Trophoblast cell (in vitro differentiated cells and primary cell): ENCODE results near the gene CAPRIN2.

ENCODE experiments used
- DNase-seq, 2 donors: peaks; one replicate each; pipeline ENCODE4 v3.0.0-alpha.2; 2016
- H2AFZ ChIP-seq: 2 replicates; pipeline ENCODE4 v1.6.1; 2013; ENCODE audit warnings: low read length, moderate library complexity, mild to moderate bottlenecking; ENCODE audit not compliant: insufficient read depth, poor library complexity
- H2AK5ac ChIP-seq: 2 replicates; pipeline ENCODE4 v1.6.1; 2013; ENCODE audit warnings: mild to moderate bottlenecking, low read length
- H2BK120ac ChIP-seq: 2 replicates; pipeline ENCODE4 v1.6.1; 2013; ENCODE audit warnings: low read length, mild to moderate bottlenecking, moderate library complexity; ENCODE audit not compliant: insufficient read depth, poor library complexity
- H2BK12ac ChIP-seq: 2 replicates; pipeline ENCODE4 v1.6.1; 2013; ENCODE audit warnings: mild to moderate bottlenecking, low read length, moderate library complexity
- H2BK5ac ChIP-seq: 2 replicates; pipeline ENCODE4 v1.6.1; 2013; ENCODE audit warnings: low read length, low read depth, moderate library complexity, mild to moderate bottlenecking; ENCODE audit not compliant: poor library complexity
- H3K14ac ChIP-seq: 2 replicates; pipeline ENCODE4 v1.6.1; 2013; ENCODE audit warnings: mild to moderate bottlenecking, low read length
- H3K18ac ChIP-seq: 2 replicates; pipeline ENCODE4 v1.6.1; 2013; ENCODE audit warnings: mild to moderate bottlenecking, low read length
- H3K23ac ChIP-seq: 2 replicates; pipeline ENCODE4 v1.6.1; 2013; ENCODE audit warnings: low read length
- H3K27ac ChIP-seq: 2 replicates; pipeline ENCODE4 v1.5.1; 2013; ENCODE audit warnings: low read depth, mild to moderate bottlenecking, inconsistent platforms, low read length, moderate library complexity
- H3K27me3 ChIP-seq: 2 replicates; pipeline ENCODE4 v1.6.1; 2013; ENCODE audit warnings: inconsistent platforms, mild to moderate bottlenecking, low read length, moderate library complexity; ENCODE audit not compliant: insufficient read depth
- H3K36me3 ChIP-seq, 2 experiments: 1 replicate in 1 of 2; 2 replicates in 1 of 2; pipeline ENCODE4 v1.6.1; 2013; ENCODE audit warnings: low read length in 2 of 2, mild to moderate bottlenecking in 2 of 2, moderate library complexity in 1 of 2; ENCODE audit not compliant: insufficient read depth in 2 of 2, control insufficient read depth in 1 of 2
- H3K4ac ChIP-seq: 2 replicates; pipeline ENCODE4 v1.6.1; 2013; ENCODE audit warnings: low read depth, mild to moderate bottlenecking, low read length, moderate library complexity
- H3K4me1 ChIP-seq, 2 experiments: 1 replicate in 1 of 2; 2 replicates in 1 of 2; pipeline ENCODE4 v1.6.1; 2013; ENCODE audit warnings: low read length in 2 of 2, mild to moderate bottlenecking in 2 of 2, moderate library complexity in 1 of 2; ENCODE audit not compliant: insufficient read depth in 2 of 2, control insufficient read depth in 1 of 2
- H3K4me2 ChIP-seq: 2 replicates; pipeline ENCODE4 v1.6.1; 2013; ENCODE audit warnings: inconsistent platforms, mild to moderate bottlenecking, low read length, moderate library complexity
- H3K4me3 ChIP-seq: 2 replicates; pipeline ENCODE4 v1.5.1; 2013; ENCODE audit warnings: mild to moderate bottlenecking, low read depth, low read length, inconsistent platforms
- H3K79me1 ChIP-seq: one replicate; pipeline ENCODE4 v1.6.1; 2013; ENCODE audit warnings: low read length
- H3K79me2 ChIP-seq: 2 replicates; pipeline ENCODE4 v1.6.1; 2013; ENCODE audit warnings: low read length, mild to moderate bottlenecking; ENCODE audit not compliant: control insufficient read depth, insufficient read depth, poor library complexity
- H3K9ac ChIP-seq: 2 replicates; pipeline ENCODE4 v1.6.1; 2013; ENCODE audit warnings: mild to moderate bottlenecking, low read length
- H3K9me3 ChIP-seq: 2 replicates; pipeline ENCODE4 v1.6.1; 2013; ENCODE audit warnings: low read depth, mild to moderate bottlenecking, control low read depth, inconsistent platforms, low read length; ENCODE audit not compliant: insufficient read depth
- H4K12ac ChIP-seq: 2 replicates; pipeline ENCODE4 v1.6.1; 2013; ENCODE audit warnings: low read depth, mild to moderate bottlenecking, low read length, moderate library complexity
- H4K8ac ChIP-seq: 2 replicates; pipeline ENCODE4 v1.6.1; 2013; ENCODE audit warnings: low read depth, mild to moderate bottlenecking, low read length, moderate library complexity
- H4K91ac ChIP-seq: one replicate; pipeline ENCODE4 v1.6.1; 2013; ENCODE audit warnings: low read depth, mild to moderate bottlenecking, low read length, moderate library complexity
- WGBS: extraction: QIAGEN DNeasy Blood & Tissue Kit; methylation state at CpG from one replicate; pipeline ENCODE4 v1.1.7; 2013; ENCODE audit warnings: missing lambda C conversion rate; ENCODE audit not compliant: insufficient read length, insufficient coverage; ENCODE audit errors: extremely low coverage; 5-methylcytosine and 5-hydroxymethylcytosine counted together

Gene CAPRIN2

DNA sequence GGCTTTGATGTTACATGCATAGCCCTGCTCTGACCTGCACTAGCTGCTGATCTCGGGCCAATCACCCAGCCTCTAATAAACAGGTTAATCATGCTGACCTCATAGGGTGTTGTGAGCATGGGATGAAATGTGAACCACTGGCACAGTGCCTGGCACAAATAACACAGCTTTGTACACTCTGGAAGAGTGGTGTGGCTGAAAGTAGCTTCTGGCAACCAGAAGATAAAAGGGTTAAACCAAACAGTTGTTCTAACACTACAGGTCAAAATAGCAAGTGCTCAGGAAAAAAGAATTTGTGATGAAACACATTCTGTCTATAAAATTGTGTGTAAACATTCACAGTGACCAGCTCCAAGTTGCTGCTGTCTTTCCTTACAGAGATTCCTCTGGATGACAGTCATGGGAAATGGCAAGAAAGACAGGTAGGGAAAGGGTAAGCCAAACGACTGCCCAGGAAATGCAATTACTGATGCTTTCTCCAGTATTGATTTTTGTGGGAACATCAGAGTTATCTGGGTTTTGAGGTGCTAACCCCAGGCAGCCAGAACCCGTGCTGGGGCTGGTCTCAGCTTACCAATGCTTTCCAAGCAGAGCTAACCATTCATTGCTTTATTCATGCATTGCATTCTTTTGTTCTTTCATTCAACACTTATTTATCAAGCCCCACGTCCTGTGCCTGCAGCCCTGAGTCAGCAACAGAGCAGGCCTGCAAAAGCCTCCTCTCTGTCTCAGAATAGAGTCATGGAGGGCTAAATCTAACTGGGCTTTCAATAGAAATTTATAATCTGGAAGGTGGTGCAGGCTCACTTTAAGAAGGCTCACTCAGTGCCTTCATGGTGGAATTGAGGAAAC is 38.1 kb upstream of the CAPRIN2 start:
- Histone ChIP-seq H3K4me3 (no peak overlapping the region), H2AFZ (no peak overlapping the region), H3K79me2 (no peaks in the 10 kb centered on the region), H2BK12ac (no peak overlapping the region), H2BK5ac (no peak overlapping the region), H3K9me3 (peaks cover 2% of the 10 kb centered on the region), H3K14ac (no peak overlapping the region), H3K23ac (no peak overlapping the region), H3K4me2 (no peak overlapping the region), H3K4ac (no peak overlapping the region), H2AK5ac (no peak overlapping the region), H3K27ac (no peak overlapping the region), H4K91ac (no peak overlapping the region), H3K79me1 (peaks cover 9% of the 10 kb centered on the region), H3K27me3 (no peaks in the 10 kb centered on the region), H3K18ac (no peak overlapping the region), H3K9ac (no peak overlapping the region), H2BK120ac (no peak overlapping the region), H3K36me3 (no peaks in the 10 kb centered on the region), H4K12ac (no peak overlapping the region), H3K4me1 (peaks cover 5 to 22% of the 10 kb centered on the region in 2 experiments), H4K8ac (no peak overlapping the region)
- WGBS = no CpG with 5 or more reads among the region's 4 CpGs
- DNase-seq = no peak

DNA sequence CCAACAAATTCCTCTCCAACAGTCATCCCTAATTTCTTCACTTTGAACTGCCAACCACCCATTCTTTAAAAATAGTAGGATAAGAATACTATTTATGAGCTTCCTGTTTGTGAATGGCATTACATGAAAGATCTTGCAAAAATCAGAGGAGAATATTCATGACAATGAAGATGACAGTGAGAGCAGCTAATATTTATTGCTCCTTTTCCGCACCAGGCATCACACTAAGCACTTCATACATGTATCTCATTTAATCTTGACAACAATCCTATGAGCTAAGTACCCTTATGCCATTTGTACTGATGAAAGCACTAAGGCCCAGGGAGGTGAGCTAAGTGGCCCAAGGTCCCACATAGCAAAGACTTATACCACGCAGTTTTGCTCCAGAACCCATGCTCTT is 37.3 kb upstream of the CAPRIN2 start:
- Histone ChIP-seq H3K36me3 (no peaks in the 10 kb centered on the region), H2BK120ac (no peak overlapping the region), H3K23ac (no peak overlapping the region), H2AFZ (no peak overlapping the region), H2BK12ac (no peak overlapping the region), H3K27ac (no peak overlapping the region), H3K14ac (no peak overlapping the region), H3K4ac (no peak overlapping the region), H3K79me2 (no peaks in the 10 kb centered on the region), H3K27me3 (no peaks in the 10 kb centered on the region), H2AK5ac (no peak overlapping the region), H3K9ac (no peak overlapping the region), H3K4me3 (no peak overlapping the region), H4K8ac (no peak overlapping the region), H3K4me1 (peaks cover 5 to 21% of the 10 kb centered on the region in 2 experiments), H3K4me2 (no peak overlapping the region), H3K79me1 (peaks cover 9% of the 10 kb centered on the region), H2BK5ac (no peak overlapping the region), H4K12ac (no peak overlapping the region), H3K9me3 (peaks cover 2% of the 10 kb centered on the region), H3K18ac (no peak overlapping the region), H4K91ac (no peak overlapping the region)
- no peak for DNase-seq
- WGBS = no CpG with 5 or more reads among the region's 2 CpGs

DNA sequence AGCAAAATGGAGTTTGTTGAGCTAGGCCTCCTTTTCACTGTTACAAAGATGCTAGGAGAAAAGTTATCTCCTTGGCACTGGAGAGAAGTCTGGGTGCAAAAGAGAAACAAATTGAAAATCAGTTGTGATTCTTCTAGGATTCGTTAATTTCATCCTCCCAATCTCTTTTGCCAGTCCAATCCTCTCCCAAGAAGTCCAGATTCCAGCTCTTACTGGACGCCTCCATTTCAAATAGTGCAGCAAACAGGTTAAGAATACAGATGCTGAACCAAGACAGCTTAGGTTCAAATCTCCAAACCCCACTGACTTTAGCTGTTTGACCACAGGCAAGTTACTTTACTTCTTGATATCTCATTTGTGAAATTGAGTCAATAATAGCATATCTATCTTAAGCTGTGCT is 34.0 kb upstream of the CAPRIN2 start:
- no peak overlapping the region for H2BK12ac ChIP-seq
- no peaks in the 10 kb centered on the region for H3K36me3 ChIP-seq
- no peak overlapping the region for H3K9ac ChIP-seq
- H3K27ac ChIP-seq = no peak overlapping the region
- no peak overlapping the region for H3K4ac ChIP-seq
- H2BK120ac ChIP-seq = no peak overlapping the region
- H3K9me3 ChIP-seq = peaks cover 2% of the 10 kb centered on the region
- H3K23ac ChIP-seq = no peak overlapping the region
- H3K27me3 ChIP-seq = no peaks in the 10 kb centered on the region
- no peak overlapping the region for H3K4me3 ChIP-seq
- H3K14ac ChIP-seq = no peak overlapping the region
- peaks cover 0 to 5% of the 10 kb centered on the region in 2 experiments for H3K4me1 ChIP-seq
- H2AFZ ChIP-seq = no peak overlapping the region
- no CpG with 5 or more reads among the region's 2 CpGs for WGBS
- no peak overlapping the region for H3K18ac ChIP-seq
- H2AK5ac ChIP-seq = no peak overlapping the region
- no peak overlapping the region for H4K8ac ChIP-seq
- no peak overlapping the region for H3K4me2 ChIP-seq
- H3K79me1 ChIP-seq = no peaks in the 10 kb centered on the region
- H3K79me2 ChIP-seq = no peaks in the 10 kb centered on the region
- no peak overlapping the region for H4K12ac ChIP-seq
- no peak overlapping the region for H2BK5ac ChIP-seq
- DNase-seq = no peak
- no peak overlapping the region for H4K91ac ChIP-seq

- Histone ChIP-seq H2AFZ (no peak overlapping the region), H4K8ac (no peak overlapping the region), H3K27ac (no peak overlapping the region), H3K9ac (no peak overlapping the region), H3K4me3 (no peak overlapping the region), H3K79me2 (no peaks in the 10 kb centered on the region), H2BK120ac (no peak overlapping the region), H3K36me3 (no peaks in the 10 kb centered on the region), H2AK5ac (no peak overlapping the region), H3K27me3 (no peaks in the 10 kb centered on the region), H2BK12ac (no peak overlapping the region), H4K12ac (no peak overlapping the region), H3K4me1 (no peaks in the 10 kb centered on the region), H3K4me2 (no peak overlapping the region), H3K23ac (no peak overlapping the region), H3K4ac (no peak overlapping the region), H3K79me1 (no peaks in the 10 kb centered on the region), H4K91ac (no peak overlapping the region), H3K14ac (no peak overlapping the region), H2BK5ac (no peak overlapping the region), H3K9me3 (peaks cover 2% of the 10 kb centered on the region), H3K18ac (no peak overlapping the region)
- no peak for DNase-seq
- no CpG with 5 or more reads among the region's 2 CpGs for WGBS
Measured at GRCh38 chr12:30785630-30786029, 30.9 kb upstream of the CAPRIN2 start.
